HUES48 (cell line): ENCODE results near the gene SMAP1.

Experiments
- H3K27ac ChIP-seq: one replicate; pipeline ENCODE4 v1.7.0; 2013; ENCODE audit warnings: low read depth, low read length, inconsistent platforms
- H3K27me3 ChIP-seq: 2 replicates; pipeline ENCODE4 v1.6.1; 2013; ENCODE audit warnings: mild to moderate bottlenecking, low read length; ENCODE audit not compliant: control insufficient read depth, insufficient read depth
- H3K36me3 ChIP-seq: 2 replicates; pipeline ENCODE4 v1.6.1; 2013; ENCODE audit warnings: low read length; ENCODE audit not compliant: control insufficient read depth, insufficient read depth
- H3K4me1 ChIP-seq: 2 replicates; pipeline ENCODE4 v1.6.1; 2013; ENCODE audit warnings: mild to moderate bottlenecking, low read length; ENCODE audit not compliant: control insufficient read depth, insufficient read depth
- H3K4me3 ChIP-seq: 2 replicates; pipeline ENCODE4 v1.5.1; 2013; ENCODE audit warnings: mild to moderate bottlenecking, low read depth, low read length
- H3K9ac ChIP-seq: 2 replicates; pipeline ENCODE4 v1.6.1; 2013; ENCODE audit warnings: mild to moderate bottlenecking, low read depth, low read length, moderate library complexity
- H3K9me3 ChIP-seq: 2 replicates; pipeline ENCODE4 v1.6.1; 2013; ENCODE audit warnings: low read length; ENCODE audit not compliant: control insufficient read depth, insufficient read depth

SMAP1 gene

DNA sequence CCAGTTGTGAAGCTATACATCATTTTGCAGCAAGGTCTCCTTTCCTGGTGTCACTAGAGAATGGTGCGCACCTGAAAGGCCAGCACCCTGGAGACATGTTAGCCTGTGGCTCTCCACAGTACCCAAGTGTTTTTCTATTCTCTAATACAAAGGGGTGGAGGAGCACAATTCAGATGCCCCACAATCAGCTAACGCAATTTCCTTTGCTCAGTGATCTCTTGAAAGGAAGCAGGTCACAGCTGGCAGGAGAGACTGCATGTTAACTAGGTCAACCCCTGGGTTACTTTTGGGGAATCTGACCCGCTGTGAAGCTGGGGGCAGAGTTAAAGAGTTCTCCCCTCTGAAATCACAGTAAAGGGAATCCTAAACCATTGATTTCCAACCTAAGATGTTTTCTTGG is 196.7 kb downstream of the SMAP1 start:
- Histone ChIP-seq H3K4me3 (no peak overlapping the region), H3K27ac (peak overlapping the region; percentile 55), H3K4me1 (peaks cover 10% of the 10 kb centered on the region), H3K27me3 (no peaks in the 10 kb centered on the region), H3K9me3 (no peaks in the 10 kb centered on the region), H3K36me3 (peaks cover 5% of the 10 kb centered on the region), H3K9ac (no peak overlapping the region)

DNA sequence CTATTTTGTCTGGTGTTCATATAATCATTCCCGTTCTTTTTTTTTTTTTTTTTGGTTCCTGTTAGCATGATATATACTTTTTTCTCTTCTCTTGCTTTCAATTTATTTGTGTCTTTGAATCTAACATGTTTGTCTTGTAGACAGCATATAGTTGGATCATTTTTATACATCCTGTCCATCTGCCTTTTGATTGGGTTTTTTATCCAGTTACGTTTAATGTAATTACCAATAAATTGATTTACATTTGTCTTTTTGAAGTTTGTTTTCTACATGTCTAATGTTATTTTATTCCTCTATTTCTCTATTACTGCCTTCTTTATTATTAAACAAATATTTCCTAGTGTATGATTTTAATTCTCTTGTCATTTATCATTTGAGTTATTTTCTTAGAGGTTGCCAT is 204.8 kb downstream of the SMAP1 start:
- Histone ChIP-seq H3K4me3 (no peak overlapping the region), H3K36me3 (no peaks in the 10 kb centered on the region), H3K9me3 (peaks cover 13% of the 10 kb centered on the region), H3K27ac (no peak overlapping the region), H3K4me1 (peaks cover 10% of the 10 kb centered on the region), H3K9ac (no peak overlapping the region), H3K27me3 (no peaks in the 10 kb centered on the region)

DNA sequence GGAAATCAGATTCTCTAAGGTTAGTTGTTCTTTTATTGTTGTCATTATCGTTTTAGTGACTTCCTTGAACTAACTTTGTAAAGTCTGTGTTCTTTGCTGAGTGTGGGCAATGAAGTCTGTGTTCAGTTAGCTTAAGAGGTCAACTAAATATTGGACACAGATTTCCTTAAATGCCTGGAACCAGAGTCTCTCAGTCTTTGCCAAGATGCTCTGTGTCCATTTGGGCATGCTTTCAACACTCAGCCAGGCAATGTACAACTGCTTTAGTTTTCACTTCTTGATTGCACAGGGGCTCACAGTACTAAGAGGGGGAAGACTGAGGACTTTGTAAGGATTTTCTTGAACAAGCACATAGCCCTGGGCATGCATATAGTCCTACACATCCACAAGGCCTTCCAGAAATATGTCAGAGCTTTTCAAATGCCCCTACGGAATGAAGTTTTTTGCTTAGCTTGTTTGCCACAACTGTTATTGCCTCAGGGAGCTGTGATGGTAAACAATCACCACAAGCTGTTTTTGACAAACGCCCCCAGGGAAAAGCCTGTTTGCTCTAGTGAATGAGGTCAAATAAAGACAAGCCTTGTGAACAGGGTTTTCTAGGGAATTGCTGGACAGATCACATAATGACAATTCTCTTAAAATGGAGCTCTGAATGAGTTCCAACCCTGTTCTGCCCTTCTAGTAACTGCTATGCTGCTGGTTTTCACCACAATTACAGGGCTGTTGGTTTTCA is 206.7 kb downstream of the SMAP1 start:
- H3K27me3 ChIP-seq, result no peaks in the 10 kb centered on the region
- no peaks in the 10 kb centered on the region for H3K36me3 ChIP-seq
- no peak overlapping the region for H3K9ac ChIP-seq
- H3K4me3 ChIP-seq, result no peak overlapping the region
- no peak overlapping the region for H3K27ac ChIP-seq
- H3K4me1 ChIP-seq, result peaks cover 10% of the 10 kb centered on the region
- peaks cover 13% of the 10 kb centered on the region for H3K9me3 ChIP-seq

DNA sequence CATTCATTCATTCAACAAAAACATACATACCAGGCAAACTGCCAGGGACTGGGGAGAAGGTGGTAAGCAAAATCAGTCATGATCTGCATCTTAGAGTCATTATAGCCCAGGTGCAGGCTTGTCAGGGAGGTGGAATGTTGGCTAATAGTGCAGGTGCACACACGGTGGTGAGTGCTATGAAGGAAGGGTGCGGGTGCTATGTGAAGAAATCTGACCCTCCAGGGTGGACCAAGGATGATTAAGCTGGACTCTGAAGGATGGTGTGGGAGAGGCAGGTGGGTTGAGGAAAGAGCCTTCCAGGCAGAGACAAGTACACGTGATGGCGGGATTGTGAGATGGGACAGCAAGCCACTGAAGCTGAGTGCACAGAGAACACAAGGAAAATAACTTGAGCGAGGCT is 211.8 kb downstream of the SMAP1 start:
- H3K9me3 ChIP-seq, result no peaks in the 10 kb centered on the region
- H3K4me3 ChIP-seq, result no peak overlapping the region
- no peak overlapping the region for H3K9ac ChIP-seq
- peaks cover 14% of the 10 kb centered on the region for H3K4me1 ChIP-seq
- H3K27me3 ChIP-seq, result no peaks in the 10 kb centered on the region
- no peaks in the 10 kb centered on the region for H3K36me3 ChIP-seq
- H3K27ac ChIP-seq, result no peak overlapping the region

DNA sequence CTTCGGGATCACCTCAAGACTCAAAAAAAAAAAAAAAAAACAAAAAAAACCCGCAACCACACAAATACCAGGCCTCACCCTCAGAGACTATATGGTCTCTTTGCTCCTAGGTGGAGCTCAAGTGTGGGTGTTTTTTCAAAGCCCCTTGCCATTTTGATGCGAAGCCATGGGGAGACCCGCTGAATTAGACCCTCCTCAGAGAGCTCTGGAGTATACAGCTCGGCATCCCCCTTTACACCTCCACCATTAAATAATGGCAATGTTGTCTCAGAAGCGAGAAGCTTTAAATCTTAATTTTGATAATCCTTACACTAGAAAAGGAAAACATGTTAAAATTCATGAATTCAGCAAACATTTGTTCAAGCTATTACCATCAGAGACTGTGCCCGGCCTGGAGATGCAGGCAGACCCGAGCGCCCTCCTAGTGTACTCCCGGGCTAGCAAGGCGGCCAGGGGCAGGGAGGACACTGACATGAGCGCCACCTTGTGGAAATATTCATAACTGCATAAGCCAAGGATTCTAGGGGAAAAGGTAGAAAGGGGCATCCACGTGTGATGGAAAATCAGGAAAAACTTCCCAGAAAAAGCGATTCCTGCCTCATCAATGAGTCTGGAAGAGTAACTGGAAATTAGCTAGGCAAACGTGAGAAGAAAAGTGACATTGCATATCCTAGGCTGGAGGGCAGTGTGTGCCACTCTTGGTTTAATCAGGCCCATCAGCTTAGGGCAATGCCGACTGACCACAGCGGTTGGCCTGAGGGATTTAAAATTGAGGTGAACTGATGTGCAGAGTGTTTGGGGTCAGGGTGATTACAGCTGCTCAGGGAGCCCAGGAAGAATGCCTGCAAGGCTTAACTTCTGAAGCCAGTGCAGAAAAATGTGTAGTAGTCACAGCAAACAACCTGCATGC is 216.6 kb downstream of the SMAP1 start:
- Histone ChIP-seq H3K4me3 (no peak overlapping the region), H3K9me3 (no peaks in the 10 kb centered on the region), H3K27ac (peak overlapping the region; percentile 35), H3K4me1 (peaks cover 26% of the 10 kb centered on the region), H3K36me3 (no peaks in the 10 kb centered on the region), H3K27me3 (no peaks in the 10 kb centered on the region), H3K9ac (no peak overlapping the region)

DNA sequence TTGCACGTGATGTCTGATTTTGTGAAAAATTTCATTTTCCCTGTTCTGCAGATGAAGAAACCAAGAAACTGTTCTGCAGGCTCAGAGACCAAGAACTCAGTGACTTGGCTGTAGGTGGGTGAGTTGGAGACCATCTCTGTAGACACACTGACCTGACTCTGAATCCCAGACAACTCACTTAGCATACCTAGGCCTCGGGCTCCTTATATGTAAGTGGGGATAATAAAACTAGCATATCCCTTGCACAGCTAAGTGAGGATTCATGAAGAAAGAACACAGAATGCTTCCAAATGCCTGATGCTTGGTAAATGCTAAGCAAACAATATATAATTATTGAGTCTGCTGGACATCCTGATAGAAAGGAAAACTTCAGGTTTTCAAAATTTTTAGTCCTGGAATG is 218.4 kb downstream of the SMAP1 start:
- Histone ChIP-seq H3K36me3 (no peaks in the 10 kb centered on the region), H3K27ac (no peak overlapping the region), H3K4me3 (no peak overlapping the region), H3K9me3 (no peaks in the 10 kb centered on the region), H3K9ac (no peak overlapping the region), H3K4me1 (peaks cover 26% of the 10 kb centered on the region), H3K27me3 (no peaks in the 10 kb centered on the region)

DNA sequence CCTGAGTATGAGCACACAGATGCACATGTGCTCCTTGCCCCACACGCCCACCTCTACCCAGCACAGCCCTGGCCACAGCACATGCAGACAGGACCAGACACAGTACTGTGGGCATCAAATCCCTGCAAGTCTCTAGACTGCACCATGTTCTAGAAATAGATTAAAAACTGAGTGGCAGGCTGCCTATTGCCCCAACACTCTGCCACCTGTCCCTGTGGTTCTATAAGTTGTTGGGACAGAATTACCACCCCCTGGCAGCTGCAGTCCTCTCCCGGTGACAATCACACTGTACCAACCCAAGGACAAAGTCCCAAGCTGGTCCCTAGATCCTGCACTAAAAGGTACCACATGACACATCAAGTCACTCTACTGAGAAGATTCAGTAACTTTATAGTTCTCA is 219.0 kb downstream of the SMAP1 start:
- no peaks in the 10 kb centered on the region for H3K27me3 ChIP-seq
- H3K4me3 ChIP-seq, result no peak overlapping the region
- H3K36me3 ChIP-seq, result no peaks in the 10 kb centered on the region
- peaks cover 26% of the 10 kb centered on the region for H3K4me1 ChIP-seq
- H3K9me3 ChIP-seq, result no peaks in the 10 kb centered on the region
- no peak overlapping the region for H3K27ac ChIP-seq
- H3K9ac ChIP-seq, result no peak overlapping the region

DNA sequence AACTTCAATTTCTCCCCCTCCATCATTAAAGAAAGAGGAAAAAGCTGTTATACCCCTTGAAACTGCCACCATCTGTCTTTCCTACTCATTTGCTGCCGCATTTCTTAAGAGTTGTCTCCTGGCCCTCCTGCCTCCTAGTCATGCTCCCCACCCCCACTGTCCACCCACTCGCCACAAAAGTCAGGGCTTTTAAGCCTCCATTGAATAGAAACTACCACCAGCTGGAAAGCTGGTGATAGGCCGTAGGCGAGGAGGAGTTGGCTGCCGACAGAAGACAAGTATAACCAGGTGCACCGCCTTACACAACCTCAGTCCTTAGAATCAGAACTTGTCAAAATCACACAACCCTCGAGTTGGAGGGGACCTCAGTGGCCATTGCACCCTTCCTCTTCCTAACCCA is 221.6 kb downstream of the SMAP1 start:
- Histone ChIP-seq H3K36me3 (no peaks in the 10 kb centered on the region), H3K9me3 (no peaks in the 10 kb centered on the region), H3K27ac (no peak overlapping the region)

DNA sequence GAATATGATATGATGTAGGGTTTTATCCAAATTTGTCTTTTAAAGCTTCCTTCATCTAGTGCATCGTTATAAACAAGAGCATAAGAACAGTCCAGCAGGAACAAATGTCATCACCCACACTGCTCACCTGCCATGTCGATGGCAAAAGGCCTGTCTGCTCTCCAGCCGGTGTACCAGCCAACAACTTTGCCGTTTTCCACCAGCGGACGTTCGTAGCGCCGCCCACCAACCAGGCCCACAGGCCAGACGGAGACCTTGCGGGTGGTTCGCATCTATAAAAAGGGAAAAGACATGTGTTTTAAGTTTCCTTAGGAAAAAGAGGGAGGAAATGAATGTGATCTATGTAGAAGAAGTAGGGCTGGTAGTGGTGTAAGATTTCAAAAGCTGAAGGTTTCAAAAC is 226.3 kb downstream of the SMAP1 start:
- Histone ChIP-seq H3K9ac (no peak overlapping the region), H3K27ac (no peak overlapping the region), H3K36me3 (no peaks in the 10 kb centered on the region), H3K27me3 (no peaks in the 10 kb centered on the region), H3K9me3 (no peaks in the 10 kb centered on the region), H3K4me3 (no peak overlapping the region), H3K4me1 (no peaks in the 10 kb centered on the region)

More for the DNA sequence above, 221.6 kb downstream of the SMAP1 start:
- Histone ChIP-seq H3K27me3 (no peaks in the 10 kb centered on the region), H3K4me3 (no peak overlapping the region), H3K4me1 (peaks cover 19% of the 10 kb centered on the region), H3K9ac (no peak overlapping the region)

DNA sequence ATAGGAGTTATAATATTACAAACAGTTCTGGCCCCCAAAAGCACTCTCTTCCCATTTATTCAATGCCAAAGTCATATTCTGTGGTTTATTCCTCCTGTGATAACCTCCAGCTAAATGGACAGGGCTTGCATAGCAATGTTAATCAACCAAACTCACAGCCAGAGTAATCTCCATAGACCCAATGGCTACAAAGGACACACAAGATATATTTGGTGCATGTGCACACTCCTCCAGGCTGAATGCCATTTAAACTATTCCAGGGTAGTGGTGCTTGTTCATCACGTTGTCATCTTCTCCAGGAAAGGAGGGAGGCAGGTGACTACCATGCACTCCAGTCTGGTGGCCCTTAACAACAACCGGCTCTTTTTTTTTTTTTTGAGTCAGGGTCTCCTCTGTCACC is 232.4 kb downstream of the SMAP1 start:
- no peaks in the 10 kb centered on the region for H3K36me3 ChIP-seq
- H3K27me3 ChIP-seq, result no peaks in the 10 kb centered on the region
- H3K4me3 ChIP-seq, result no peak overlapping the region
- H3K27ac ChIP-seq, result no peak overlapping the region
- H3K9ac ChIP-seq, result no peak overlapping the region
- H3K4me1 ChIP-seq, result no peaks in the 10 kb centered on the region
- no peaks in the 10 kb centered on the region for H3K9me3 ChIP-seq

DNA sequence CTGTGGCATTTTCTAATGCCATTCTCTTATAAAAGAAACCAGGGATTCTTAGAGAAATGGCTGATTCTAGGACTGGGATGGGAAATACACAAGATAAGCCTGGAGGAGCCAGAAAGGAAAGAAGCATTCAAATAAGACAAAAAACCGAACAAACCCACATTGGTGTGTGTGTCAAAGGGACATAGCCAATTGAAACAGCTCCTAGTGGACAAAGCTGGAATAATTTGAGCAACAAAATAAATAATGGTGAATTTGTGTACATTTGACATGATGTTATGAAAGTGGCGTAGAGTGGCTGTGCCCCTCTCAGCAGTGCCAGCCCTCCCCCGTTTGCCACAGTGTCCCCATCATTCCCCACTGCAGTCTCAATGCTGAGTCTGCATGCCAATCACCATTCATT is 233.6 kb downstream of the SMAP1 start:
- H3K9ac ChIP-seq, result no peak overlapping the region
- H3K4me1 ChIP-seq, result no peaks in the 10 kb centered on the region
- no peaks in the 10 kb centered on the region for H3K36me3 ChIP-seq
- H3K9me3 ChIP-seq, result no peaks in the 10 kb centered on the region
- no peak overlapping the region for H3K27ac ChIP-seq
- H3K27me3 ChIP-seq, result no peaks in the 10 kb centered on the region
- H3K4me3 ChIP-seq, result no peak overlapping the region
